ENCODE data around the gene CRHR2. TPM values are rescaled to one million over a fixed set of nuclear protein-coding genes. Genes with fewer than 3 reads are reported as not detected.

Gene CRHR2
- total RNA-seq, 2 experiments from 2014 or later = not detected

GRCh38 chr7:30604901-30605300 lies 77.4 kb downstream of the CRHR2 start:
- H3K9me3 Mint-ChIP-seq = no peaks in the 10 kb centered on the region
- Histone ChIP-seq H3K36me3 (ENCODE audit: insufficient read depth, low read length) (peaks cover 92% of the 10 kb centered on the region), H3K27me3 (ENCODE audit: control insufficient read depth in 1 of 2, insufficient read depth in 2 of 2, low read length in 2 of 2) (no peaks in the 10 kb centered on the region), H3K27ac (ENCODE audit: low read depth in 1 of 2, low read length in 2 of 2) (no peak overlapping the region), H3K4me3 (ENCODE audit: low read length) (no peak overlapping the region), H3K4me1 (ENCODE audit: insufficient read depth, low read length) (no peaks in the 10 kb centered on the region), H3K9me3 (ENCODE audit: control insufficient read depth in 1 of 2, insufficient read depth in 1 of 2, low read length in 2 of 2) (no peaks in the 10 kb centered on the region)
- TF ChIP-seq CTCF (IDR thresholded peaks at IDR 0.05) = no peak
- H3K4me1 Mint-ChIP-seq (ENCODE audit: low read depth) = peaks cover 10% of the 10 kb centered on the region
- DNase-seq (no peak), ATAC-seq (ENCODE audit: poor library complexity) (no peak)
- CTCF ChIA-PET = no interaction called here
- H3K27ac Mint-ChIP-seq = no peak overlapping the region
- intact Hi-C loops (cut with DNase I, micrococcal nuclease) = no loop called here
- H3K36me3 Mint-ChIP-seq (ENCODE audit: low read depth) = peaks cover 98% of the 10 kb centered on the region
- POLR2A ChIA-PET = interaction anchor here (2.4 kb wide), 1 partner anchor 11 kb away, joined by 8 read pairs; the partner anchor contains the start of gene GARS1
- no peaks in the 10 kb centered on the region for H3K27me3 Mint-ChIP-seq
- H3K4me3 Mint-ChIP-seq = no peak overlapping the region

Other genes with a start within 250 kb of the CRHR2 start
- gene NOD1, start 203.7 kb downstream of the CRHR2 start, total RNA-seq = 10 to 100 TPM; 11.6 to 12.6 TPM
- gene GGCT, start 177.6 kb downstream of the CRHR2 start, total RNA-seq = 1 to 10 TPM; 6.3 to 6.6 TPM
- gene GARS1, start 87.6 kb downstream of the CRHR2 start, total RNA-seq = 100 to 1,000 TPM; 127 to 132 TPM
- under 1 TPM; 0.36 to 0.69 TPM for gene INMT, start 69.7 kb upstream of the CRHR2 start, total RNA-seq
- gene MINDY4, start 89.0 kb upstream of the CRHR2 start, total RNA-seq = under 1 TPM; 0.36 to 0.60 TPM
- gene AQP1, start 229.4 kb upstream of the CRHR2 start, total RNA-seq = under 1 TPM; 0.17 to 0.22 TPM

All from CD4-positive, alpha-beta T cell (primary cell).